Keratinocyte (primary cell): Measurements from ENCODE around the gene GPR31. TPM values are rescaled to one million over a fixed set of nuclear protein-coding genes. Genes with fewer than 3 reads are reported as not detected.

Experiments used
- DNase-seq: peaks from one replicate; pipeline ENCODE4 v3.0.0-alpha.2; 2011; ENCODE audit warnings: low read depth, missing footprints, low spot score
- FAIRE-seq: peaks from 2 replicates; lab custom pipeline; 2011; peaks lifted over from hg19 to GRCh38; lab: Jason Lieb, UNC
- H2AFZ ChIP-seq: 2 replicates; pipeline ENCODE4 v1.6.0; 2012; ENCODE audit warnings: low read length, control low read depth, inconsistent platforms; ENCODE audit not compliant: control insufficient read depth
- H3K27ac ChIP-seq: 2 replicates; pipeline ENCODE4 v1.5.1; 2011; ENCODE audit warnings: low read length; ENCODE audit not compliant: control insufficient read depth, insufficient read depth
- H3K27me3 ChIP-seq: 3 replicates; pipeline ENCODE4 v1.6.0; 2011; ENCODE audit warnings: low read length; ENCODE audit not compliant: control insufficient read depth, insufficient read depth; ENCODE audit errors: extremely low read depth
- H3K36me3 ChIP-seq, 2 experiments: 2 replicates in 1 of 2; 3 replicates in 1 of 2; pipeline ENCODE4 v1.5.1; 2011; ENCODE audit warnings: low read length in 2 of 2, mild to moderate bottlenecking in 1 of 2; ENCODE audit not compliant: control insufficient read depth in 2 of 2, insufficient read depth in 2 of 2; ENCODE audit errors: extremely low read depth in 1 of 2
- H3K4me1 ChIP-seq: 3 replicates; pipeline ENCODE4 v1.5.1; 2011; ENCODE audit warnings: low read length; ENCODE audit not compliant: control insufficient read depth, insufficient read depth; ENCODE audit errors: extremely low read depth
- H3K4me2 ChIP-seq: 3 replicates; pipeline ENCODE4 v1.6.0; 2011; ENCODE audit warnings: low read depth, low read length; ENCODE audit not compliant: control insufficient read depth, insufficient read depth; ENCODE audit errors: extremely low read depth
- H3K4me3 ChIP-seq, 3 experiments: fragments of 200-600 bp in 1 of 3; sonication (generic) in 1 of 3; 2 replicates in 2 of 3; 3 replicates in 1 of 3; pipeline ENCODE4 v1.5.1; 2011 to 2016; ENCODE audit warnings: low read length in 3 of 3, mild to moderate bottlenecking in 3 of 3, control low read depth in 2 of 3, inconsistent platforms in 1 of 3, low read depth in 1 of 3, mixed read lengths in 1 of 3, mixed run types in 1 of 3, moderate library complexity in 1 of 3; ENCODE audit not compliant: control insufficient read depth in 2 of 3, insufficient read depth in 2 of 3; ENCODE audit errors: extremely low read depth in 1 of 3
- H3K79me2 ChIP-seq: 2 replicates; pipeline ENCODE4 v1.6.0; 2012; ENCODE audit warnings: low read length; ENCODE audit not compliant: control insufficient read depth, insufficient read depth
- H3K9ac ChIP-seq: 3 replicates; pipeline ENCODE4 v1.6.0; 2011; ENCODE audit warnings: low read length; ENCODE audit not compliant: control insufficient read depth, insufficient read depth; ENCODE audit errors: extremely low read depth
- H3K9me1 ChIP-seq: 3 replicates; pipeline ENCODE4 v1.6.0; 2011; ENCODE audit warnings: low read length; ENCODE audit not compliant: control insufficient read depth, insufficient read depth; ENCODE audit errors: extremely low read depth
- H3K9me3 ChIP-seq: 2 replicates; pipeline ENCODE4 v1.5.1; 2012; ENCODE audit warnings: low read depth, low read length; ENCODE audit not compliant: control insufficient read depth
- H4K20me1 ChIP-seq: 3 replicates; pipeline ENCODE4 v1.6.0; 2011; ENCODE audit warnings: low read length; ENCODE audit not compliant: control insufficient read depth, insufficient read depth; ENCODE audit errors: extremely low read depth
- CTCF ChIP-seq, 3 experiments: IDR thresholded peaks in 1 of 3; conservative IDR thresholded peaks in 1 of 3; optimal IDR thresholded peaks in 1 of 3; 2 replicates in 2 of 3; 3 replicates in 1 of 3; pipeline versions ENCODE3 to v1.5.1; 2011; ENCODE audit warnings: low read length in 3 of 3, mild to moderate bottlenecking in 3 of 3, moderate library complexity in 2 of 3, control low read depth in 1 of 3, inconsistent platforms in 1 of 3; ENCODE audit not compliant: insufficient read depth in 2 of 3; ENCODE audit errors: extremely low read depth in 1 of 3
- EZH2 ChIP-seq: IDR thresholded peaks from one replicate; pipeline ENCODE4 v1.6.1; 2012; ENCODE audit warnings: inconsistent platforms, mild to moderate bottlenecking, low read length, moderate library complexity
- dilution Hi-C: fragments of 300-500 bp; cut with MboI; formaldehyde crosslinking; loops from one replicate; pipeline ENCODE4 v1.7.0; 2020; ENCODE audit warnings: low sequenced_read_pairs; ENCODE audit not compliant: extremely low pct_ligation_motif_present
- polyA plus RNA-seq, 5 experiments: library from polyadenylated mRNA; depleted of rRNA in 3 of 5; stranded (reverse) in 3 of 5; stranded (forward) in 1 of 5; unstranded in 1 of 5; fragments of >200 nt; gene quantifications; 1 replicate in 1 of 5; 2 replicates in 3 of 5; 3 replicates in 1 of 5; pipeline versions ENCODE4 v1.2.1 to v1.2.3, GENCODE V29; 2011 to 2012; ENCODE audit warnings: missing spikeins in 2 of 5, low read depth in 1 of 5, low replicate concordance in 1 of 5

GPR31 gene
- polyA plus RNA-seq, 1 donor (not counting 4 experiments of a cell fraction or from before 2014, with no cell fraction given) = not detected

DNA sequence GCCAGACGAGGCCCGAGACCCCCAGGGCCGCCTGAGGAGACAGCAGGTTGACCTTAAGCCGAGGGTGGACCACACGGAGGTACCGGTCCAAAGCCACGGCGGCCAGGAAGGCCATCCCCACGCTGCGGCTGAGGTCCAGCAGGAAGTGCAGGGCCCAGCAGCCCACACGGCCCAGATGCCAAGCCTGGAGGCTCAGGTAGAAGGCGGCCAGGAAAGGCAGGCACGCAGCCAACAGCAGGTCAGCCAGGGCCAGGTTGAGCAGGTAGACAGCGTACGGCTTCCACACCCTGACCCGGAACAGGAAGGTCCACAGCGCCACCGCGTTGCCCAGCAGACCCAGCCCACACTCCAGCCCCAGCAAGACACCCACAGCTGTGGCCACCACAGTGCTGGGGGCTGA lies 366 bp downstream of the GPR31 start:
- dilution Hi-C loops = no loop called here
- H3K9ac ChIP-seq = no peak overlapping the region
- FAIRE-seq (no peak), DNase-seq (no peak)
- H3K27ac ChIP-seq = no peak overlapping the region
- H3K9me3 ChIP-seq = no peaks in the 10 kb centered on the region
- no peak overlapping the region for H3K4me2 ChIP-seq
- H3K4me3 ChIP-seq = no peak overlapping the region
- TF ChIP-seq CTCF (optimal IDR thresholded peaks at IDR 0.05 in 1 of 3, IDR thresholded peaks at IDR 0.05 in 1 of 3, conservative IDR thresholded peaks at IDR 0.05 in 1 of 3; ENCODE audit: extremely low read depth in 1 of 3, insufficient read depth in 2 of 3, low read length in 3 of 3) = no peak
- no peak for TF ChIP-seq EZH2
- no peaks in the 10 kb centered on the region for H4K20me1 ChIP-seq
- H3K36me3 ChIP-seq = no peaks in the 10 kb centered on the region
- H3K79me2 ChIP-seq = no peaks in the 10 kb centered on the region
- H3K9me1 ChIP-seq = no peaks in the 10 kb centered on the region
- no peaks in the 10 kb centered on the region for H3K27me3 ChIP-seq
- no peak overlapping the region for H2AFZ ChIP-seq
- no peaks in the 10 kb centered on the region for H3K4me1 ChIP-seq

DNA sequence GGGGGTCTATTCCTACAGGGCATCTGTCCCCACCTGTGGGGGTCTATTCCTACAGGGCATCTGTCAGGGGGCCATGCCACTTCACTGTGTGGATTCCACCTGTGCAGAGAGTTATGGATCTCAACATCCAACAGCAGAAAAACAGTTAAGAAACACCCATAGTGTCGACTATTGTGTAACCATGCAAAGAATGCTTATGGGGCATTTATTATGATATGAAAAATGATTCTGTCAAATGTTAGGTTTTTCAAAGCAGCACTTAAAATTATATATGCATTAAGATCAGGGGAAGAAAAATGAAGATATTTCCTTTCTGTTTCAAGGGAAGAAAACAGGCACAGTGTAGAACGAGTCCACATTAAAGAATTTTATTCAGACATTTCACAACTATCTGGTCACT lies 2.9 kb downstream of the GPR31 start:
- Histone ChIP-seq H3K27ac (no peak overlapping the region), H3K27me3 (no peaks in the 10 kb centered on the region), H3K4me1 (no peaks in the 10 kb centered on the region), H2AFZ (no peak overlapping the region), H3K36me3 (no peaks in the 10 kb centered on the region), H3K9me3 (no peaks in the 10 kb centered on the region), H3K9me1 (no peaks in the 10 kb centered on the region), H3K9ac (no peak overlapping the region), H3K4me3 (no peak overlapping the region), H4K20me1 (no peaks in the 10 kb centered on the region), H3K79me2 (no peaks in the 10 kb centered on the region), H3K4me2 (no peak overlapping the region)
- TF ChIP-seq CTCF (optimal IDR thresholded peaks at IDR 0.05 in 1 of 3, IDR thresholded peaks at IDR 0.05 in 1 of 3, conservative IDR thresholded peaks at IDR 0.05 in 1 of 3; ENCODE audit: extremely low read depth in 1 of 3, insufficient read depth in 2 of 3, low read length in 3 of 3) (no peak), EZH2 (no peak)
- FAIRE-seq = no peak
- no peak for DNase-seq
- dilution Hi-C loops = no loop called here
